ENCODE measurements around the gene SMARCAL1.
A peak's percentile ranks its signal among the peaks of the same experiment; 100 is the strongest.

The SMARCAL1 gene

GRCh38 chr2:216477283-216478035 is 65.2 kb downstream of the SMARCAL1 start:
- peak; percentile 82 for DNase-seq

GRCh38 chr2:216478151-216478550 is 65.9 kb downstream of the SMARCAL1 start:
- peak; percentile 15 for DNase-seq

- no peak for DNase-seq
These were observed 66.5 kb downstream of the SMARCAL1 start for GRCh38 chr2:216478791-216479190.

- no peak for DNase-seq
These were observed 67.9 kb downstream of the SMARCAL1 start for GRCh38 chr2:216480221-216480620.

GRCh38 chr2:216482640-216483039 is 70.4 kb downstream of the SMARCAL1 start:
- DNase-seq, result no peak

- DNase-seq, result peak; percentile 13
These were observed 73.0 kb downstream of the SMARCAL1 start for GRCh38 chr2:216485237-216485636.

GRCh38 chr2:216485745-216486144 is 73.5 kb downstream of the SMARCAL1 start:
- DNase-seq, result peak; percentile 92

GRCh38 chr2:216486271-216486670 is 74.0 kb downstream of the SMARCAL1 start:
- peak; percentile 57 for DNase-seq

- DNase-seq, result peak; percentile 94
These were observed 74.4 kb downstream of the SMARCAL1 start for GRCh38 chr2:216486708-216487107.

GRCh38 chr2:216490061-216490460 is 77.8 kb downstream of the SMARCAL1 start:
- DNase-seq, result peak; percentile 78

GRCh38 chr2:216491793-216492596 is 79.7 kb downstream of the SMARCAL1 start:
- peak; percentile 89 for DNase-seq

- no peak for DNase-seq
These were observed 80.5 kb downstream of the SMARCAL1 start for GRCh38 chr2:216492597-216493333.

GRCh38 chr2:216493334-216493685 is 81.0 kb downstream of the SMARCAL1 start:
- no peak for DNase-seq

GRCh38 chr2:216495656-216496055 is 83.4 kb downstream of the SMARCAL1 start:
- DNase-seq, result peak; percentile 45

GRCh38 chr2:216497382-216498069 is 85.2 kb downstream of the SMARCAL1 start:
- DNase-seq, result no peak

- no peak for DNase-seq
These were observed 85.7 kb downstream of the SMARCAL1 start for GRCh38 chr2:216498070-216498378.

GRCh38 chr2:216498379-216499352 is 86.4 kb downstream of the SMARCAL1 start, which contains the start of gene RPL37A:
TSS of gene RPL37A (plus strand) at chr2:216498844. CDS start at chr2:216498875, 31 bp downstream.
- peak; percentile 93 for DNase-seq

GRCh38 chr2:216499641-216500218 is 87.4 kb downstream of the SMARCAL1 start:
- DNase-seq, result no peak

GRCh38 chr2:216500572-216500971 is 88.3 kb downstream of the SMARCAL1 start:
- no peak for DNase-seq

- DNase-seq, result no peak
These were observed 89.6 kb downstream of the SMARCAL1 start for GRCh38 chr2:216501854-216502253.
